TTC549 (cell line): Measurements from ENCODE around the gene NAV3.

Experiments
- FAIRE-seq: peaks from 2 replicates; lab custom pipeline; 2012; peaks lifted over from hg19 to GRCh38; lab: Jason Lieb, UNC

Gene NAV3

DNA sequence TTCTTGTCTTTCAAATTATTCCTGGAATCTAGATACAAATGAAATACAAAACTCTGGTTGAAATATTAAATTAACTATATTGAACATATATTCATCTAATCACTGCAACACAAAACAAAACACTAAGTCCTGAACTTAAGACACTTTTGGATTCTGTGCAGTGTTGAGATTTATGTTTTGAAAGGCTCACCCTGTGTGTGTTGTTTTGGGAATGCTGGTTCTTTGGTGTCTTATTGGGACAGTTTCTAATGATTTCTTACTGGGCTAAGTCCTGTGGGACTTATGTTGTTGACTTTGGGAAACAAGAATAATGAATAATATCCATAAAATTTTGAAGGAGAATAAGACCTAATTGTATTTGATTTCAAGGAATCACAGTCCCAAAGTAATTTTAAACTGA lies 153.2 kb downstream of the NAV3 start:
- FAIRE-seq: no peak

DNA sequence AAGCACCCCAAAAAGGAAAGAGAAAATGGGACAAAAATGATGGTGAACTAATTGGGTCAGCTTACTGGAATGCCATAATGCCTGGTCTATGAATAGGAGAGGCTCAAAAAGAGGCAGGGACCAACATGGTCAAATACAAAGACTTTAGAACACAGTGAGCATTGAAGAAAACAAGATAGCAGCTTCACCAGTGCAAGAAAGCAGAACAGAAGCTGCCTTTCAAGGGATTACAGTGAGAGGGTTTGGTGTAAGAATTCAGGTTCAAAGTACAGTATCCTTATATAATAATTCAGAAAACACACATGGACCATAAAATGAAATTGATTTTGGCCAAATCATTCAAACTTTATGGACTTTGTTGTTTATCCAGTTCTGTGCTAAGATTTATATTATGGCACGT lies 162.1 kb downstream of the NAV3 start:
- no peak for FAIRE-seq

DNA sequence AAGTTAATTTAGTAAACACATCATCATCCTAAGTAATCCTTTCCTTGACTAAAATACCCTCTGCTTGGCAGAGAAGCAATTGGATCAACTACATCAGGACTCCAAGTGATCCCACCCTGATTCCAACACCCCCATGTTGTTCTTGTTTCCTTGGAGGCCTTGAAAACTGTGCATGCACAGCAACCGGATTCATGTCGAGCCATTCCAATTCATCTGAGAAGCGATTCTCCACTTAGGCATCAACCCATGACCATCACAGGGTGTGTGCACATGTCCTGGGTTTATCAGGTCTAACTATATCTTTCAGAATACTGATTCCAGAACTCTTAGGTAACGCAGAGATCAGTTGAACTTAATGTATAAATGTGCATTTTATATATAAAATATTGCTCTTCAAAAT lies 163.0 kb downstream of the NAV3 start:
- no peak for FAIRE-seq

DNA sequence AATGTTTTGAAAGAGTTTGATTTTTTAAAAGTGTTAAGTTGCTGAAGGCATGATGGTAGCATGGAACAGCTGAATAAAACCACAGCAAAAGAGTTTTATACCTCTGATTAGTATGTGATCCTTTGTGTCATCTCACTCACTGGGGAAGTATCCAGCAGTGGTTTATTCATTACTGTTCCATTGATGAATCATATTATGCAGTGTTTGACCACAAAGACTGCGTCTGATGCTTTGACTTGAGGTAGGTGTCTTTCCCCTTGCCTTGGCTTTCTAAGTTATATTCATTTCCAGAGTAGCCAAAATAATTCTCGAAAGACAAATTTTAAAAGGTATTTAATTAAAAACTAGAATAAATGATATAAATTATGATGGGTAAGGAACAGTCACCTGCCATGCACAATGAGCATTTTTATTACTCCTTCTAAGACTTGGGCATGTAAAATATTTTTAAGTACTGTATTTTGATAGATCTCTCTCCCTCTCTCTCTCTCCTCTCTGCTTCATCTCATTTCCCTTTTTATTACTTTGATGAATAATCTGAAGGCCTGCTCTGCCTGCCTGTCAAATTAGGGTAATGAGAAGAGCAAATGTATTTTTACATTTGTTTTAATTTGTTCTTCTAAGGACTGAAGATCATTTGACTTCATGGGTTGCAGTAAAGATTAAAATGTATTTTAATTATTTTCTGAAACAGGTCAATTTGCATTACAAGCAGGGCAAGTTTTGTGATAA lies 164.9 kb downstream of the NAV3 start:
- no peak for FAIRE-seq

DNA sequence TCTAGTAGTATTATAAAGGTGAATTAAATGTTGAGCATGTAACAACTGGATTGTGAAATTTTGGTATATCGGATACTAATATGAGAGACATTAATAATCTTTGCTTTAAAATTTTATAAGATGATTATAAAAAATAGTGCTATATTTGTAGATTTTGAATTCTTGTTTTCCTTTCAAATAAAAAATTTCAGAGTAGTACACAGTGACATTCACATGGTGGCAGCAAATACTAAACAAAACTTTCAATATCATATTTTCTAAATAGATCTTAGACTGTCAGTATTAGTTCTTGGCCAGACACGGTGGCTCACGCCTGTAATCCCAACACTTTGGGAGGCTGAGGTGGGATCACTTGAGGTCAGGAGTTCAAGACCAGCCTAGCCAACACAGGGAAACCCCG lies 166.0 kb downstream of the NAV3 start:
- FAIRE-seq: no peak

DNA sequence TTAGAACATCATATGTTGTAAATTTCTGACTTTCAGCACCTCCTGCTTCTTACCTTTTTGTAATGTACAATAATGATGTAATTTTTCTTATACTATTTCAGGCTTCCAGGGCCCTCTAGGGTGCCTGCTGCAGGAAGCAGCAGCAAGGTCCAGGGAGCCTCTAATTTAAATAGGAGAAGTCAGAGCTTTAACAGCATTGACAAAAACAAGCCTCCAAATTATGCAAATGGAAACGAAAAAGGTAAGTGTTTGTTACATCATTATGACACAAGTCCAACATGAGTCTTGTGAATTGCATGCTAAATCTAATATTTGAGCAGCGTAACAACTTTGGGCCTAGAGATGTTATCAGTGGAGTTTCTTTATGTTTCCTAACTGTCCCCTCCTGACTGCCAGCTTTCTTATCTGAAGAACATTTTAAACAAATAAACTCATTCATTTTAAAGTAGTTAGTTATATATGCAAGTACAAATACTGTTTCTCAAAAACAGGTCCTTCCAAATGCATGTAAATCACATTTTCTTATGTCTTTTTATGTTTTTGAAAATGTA lies 167.6 kb downstream of the NAV3 start:
- FAIRE-seq: no peak

DNA sequence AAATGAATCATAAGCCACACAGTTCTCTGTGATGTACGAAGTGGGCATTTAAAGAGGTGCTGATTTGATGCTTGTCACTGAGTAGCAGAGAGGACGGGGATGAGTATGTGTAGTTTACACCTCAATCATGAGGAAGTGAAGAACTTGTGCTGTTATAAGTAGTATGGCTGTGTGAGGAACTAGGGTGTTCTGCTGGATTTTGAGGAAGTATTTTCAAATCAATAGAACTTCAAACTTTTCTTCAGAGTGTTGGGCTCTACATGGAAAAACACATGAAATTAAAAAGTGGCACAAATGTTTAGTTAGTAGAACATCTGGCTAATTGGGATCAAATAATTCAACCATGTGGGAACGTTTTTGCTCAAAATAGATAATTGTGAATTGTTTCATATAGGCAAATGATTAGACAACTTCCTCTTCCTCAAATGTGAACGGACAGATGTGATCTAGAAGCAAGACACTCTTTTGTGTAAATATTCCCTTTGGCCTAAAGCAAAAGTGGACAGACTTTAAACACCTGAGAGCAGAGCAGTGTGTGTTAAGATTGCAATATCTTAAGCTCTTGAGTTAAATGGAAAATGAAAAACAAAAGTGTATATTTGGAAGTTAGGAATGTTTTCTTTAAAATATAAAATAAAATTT lies 168.5 kb downstream of the NAV3 start:
- FAIRE-seq: no peak

DNA sequence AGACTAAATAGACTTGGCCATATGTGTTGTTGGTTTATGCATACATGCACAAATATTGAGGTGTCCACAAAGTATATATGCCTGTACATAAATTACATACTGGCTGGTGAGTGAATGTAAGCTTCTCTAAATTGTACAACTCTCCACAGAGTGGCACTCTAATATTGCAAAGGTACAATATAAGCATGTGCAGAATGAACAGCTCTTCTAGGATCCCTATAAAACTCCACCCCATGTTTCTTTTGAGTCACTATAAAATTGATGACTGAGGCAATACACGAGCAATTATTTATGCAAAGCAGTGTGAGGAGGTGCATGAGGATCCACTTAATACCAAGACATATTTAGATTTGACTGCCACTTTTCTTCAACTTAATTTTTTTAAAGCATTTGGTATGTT lies 172.2 kb downstream of the NAV3 start:
- no peak for FAIRE-seq

DNA sequence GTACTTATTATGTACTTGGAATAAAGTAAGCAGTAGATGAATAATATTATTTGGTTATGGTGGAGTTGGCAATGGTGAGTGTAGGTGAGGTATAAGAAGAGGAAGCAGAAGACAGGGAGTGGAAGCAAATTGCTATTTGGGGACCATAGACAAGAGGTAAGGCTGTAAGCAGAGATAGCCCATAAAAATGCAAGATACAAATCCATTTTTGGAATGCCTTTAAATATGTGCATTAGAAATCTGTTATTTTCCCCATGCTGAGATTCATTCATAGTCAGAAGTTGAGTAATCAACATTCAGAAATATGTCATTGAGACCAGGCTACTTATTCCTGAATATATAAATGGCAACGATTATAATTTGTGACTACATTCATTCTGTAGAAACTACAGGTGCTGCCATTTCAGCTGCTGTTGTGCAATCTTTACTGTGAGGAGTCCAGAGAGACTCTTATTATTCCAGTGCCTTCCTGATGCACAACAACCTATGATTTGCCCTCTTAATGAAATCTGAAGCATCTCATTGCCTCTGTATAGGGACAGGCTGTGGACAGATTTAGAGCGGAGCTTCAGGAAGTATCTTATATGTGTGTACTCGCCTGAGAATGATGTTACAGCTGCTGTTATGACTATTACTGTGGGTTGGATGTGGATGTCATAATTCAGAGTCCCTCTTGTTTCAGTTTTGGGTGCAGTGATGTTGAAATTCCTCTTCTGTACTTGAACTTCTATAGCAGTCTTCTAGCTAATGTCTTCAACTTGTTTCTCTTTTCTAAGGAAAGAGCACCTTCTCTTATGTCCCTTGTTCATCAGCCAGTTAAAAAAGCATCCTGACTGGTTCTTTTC lies 173.8 kb downstream of the NAV3 start:
- FAIRE-seq: no peak

DNA sequence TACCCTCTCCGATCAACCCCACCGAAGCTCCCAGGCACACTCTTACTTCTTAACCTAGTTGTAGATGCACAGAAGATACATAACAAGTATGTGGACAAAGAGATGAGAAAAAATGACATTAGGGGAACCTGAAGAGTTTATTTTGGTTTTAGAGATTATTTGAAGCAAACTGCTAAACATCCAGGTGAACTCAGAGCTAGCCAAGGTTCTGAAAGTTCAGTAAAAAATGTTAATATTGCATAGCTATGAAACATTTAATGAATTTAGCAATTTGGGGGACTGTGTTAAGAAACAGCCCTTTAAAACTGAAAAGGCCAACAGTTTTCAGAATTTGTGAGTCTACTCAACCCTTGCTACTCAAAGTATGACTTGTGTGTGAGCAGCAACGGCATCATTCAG lies 174.4 kb downstream of the NAV3 start:
- no peak for FAIRE-seq

DNA sequence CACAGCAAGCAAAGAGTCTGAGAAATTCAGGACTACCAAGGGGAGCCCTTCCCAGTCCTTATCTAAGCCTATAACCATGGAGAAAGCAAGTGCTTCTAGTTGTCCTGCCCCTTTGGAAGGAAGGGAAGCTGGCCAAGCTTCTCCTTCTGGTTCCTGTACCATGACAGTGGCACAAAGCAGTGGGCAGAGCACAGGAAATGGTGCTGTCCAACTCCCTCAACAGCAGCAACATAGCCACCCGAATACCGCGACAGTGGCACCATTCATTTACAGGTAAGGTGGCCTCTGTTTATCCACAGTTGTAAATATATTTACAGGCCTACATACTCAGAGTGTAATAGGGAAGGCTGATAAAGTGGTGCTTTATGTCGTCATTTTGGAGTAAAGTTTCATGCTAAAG lies 176.5 kb downstream of the NAV3 start:
- no peak for FAIRE-seq

DNA sequence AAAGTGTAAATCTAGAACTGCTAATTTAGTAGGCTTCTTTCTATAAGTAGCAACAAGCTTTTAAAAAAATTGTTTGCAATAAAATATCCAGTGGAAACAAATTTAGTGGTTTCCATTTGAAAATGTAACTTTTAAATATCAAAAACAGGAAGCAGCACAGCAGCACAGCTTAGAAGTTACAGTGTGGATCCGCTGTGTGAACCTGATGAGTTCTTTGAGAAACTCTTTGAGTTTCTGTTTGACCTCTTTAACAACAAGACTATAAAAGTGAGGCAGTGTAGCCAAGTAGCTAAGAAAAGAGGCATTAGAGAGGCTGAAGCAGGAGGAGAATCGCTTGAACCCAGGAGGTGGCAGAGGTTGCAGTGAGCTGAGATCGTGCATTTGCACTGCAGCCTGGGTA lies 178.3 kb downstream of the NAV3 start:
- no peak for FAIRE-seq

DNA sequence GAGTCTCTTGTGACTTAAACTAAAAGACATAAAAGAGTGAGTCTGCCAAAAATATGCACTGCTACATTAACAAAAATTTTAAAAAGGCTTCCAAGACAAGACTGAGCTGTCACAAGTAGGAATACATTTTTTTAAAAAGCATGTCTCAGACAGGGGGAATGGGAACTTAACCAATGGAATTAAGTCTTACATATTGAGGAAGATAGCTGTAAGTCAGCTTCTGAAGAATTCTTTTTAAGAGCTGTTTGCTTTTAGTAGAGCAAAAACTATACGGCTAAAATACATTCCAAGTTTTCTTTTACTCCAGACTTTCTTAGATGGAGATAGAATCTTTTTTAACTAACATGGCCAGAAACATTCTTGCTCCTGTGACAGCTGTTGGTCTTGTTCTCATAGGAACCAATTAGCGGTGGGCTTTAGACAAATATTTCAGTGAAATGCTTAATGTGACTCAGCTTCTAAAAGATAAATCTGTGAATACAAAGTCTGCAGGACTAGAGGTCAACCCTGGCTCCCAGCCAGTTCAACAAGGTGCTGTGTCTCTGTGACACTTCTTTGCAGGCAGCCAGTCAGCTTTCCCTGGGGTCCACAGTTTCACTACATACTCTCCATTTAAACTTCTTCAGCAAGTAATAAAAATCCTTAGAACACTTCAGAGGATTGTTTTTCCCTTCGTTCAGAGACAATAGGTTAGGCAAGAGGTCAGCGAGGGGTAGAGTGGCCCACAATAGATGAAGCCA lies 187.6 kb downstream of the NAV3 start:
- no peak for FAIRE-seq

DNA sequence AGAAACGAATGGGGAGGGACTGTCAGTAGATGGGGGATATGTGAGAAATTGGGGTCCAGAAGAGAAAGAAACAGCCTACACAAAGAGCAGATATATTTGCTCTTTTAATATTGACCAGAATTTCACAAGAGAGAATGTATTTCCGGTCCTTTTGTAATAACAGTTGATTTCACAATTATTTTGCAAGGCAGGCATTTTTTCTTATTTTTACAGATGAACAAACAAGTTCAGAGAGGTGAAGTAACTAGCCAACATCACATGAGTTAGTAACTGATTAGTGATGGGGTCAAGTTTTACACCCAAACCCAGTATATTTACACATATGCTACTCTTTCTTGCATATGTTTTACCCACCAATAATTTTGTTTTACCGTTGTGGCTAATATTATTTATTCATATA lies 188.2 kb downstream of the NAV3 start:
- no peak for FAIRE-seq

DNA sequence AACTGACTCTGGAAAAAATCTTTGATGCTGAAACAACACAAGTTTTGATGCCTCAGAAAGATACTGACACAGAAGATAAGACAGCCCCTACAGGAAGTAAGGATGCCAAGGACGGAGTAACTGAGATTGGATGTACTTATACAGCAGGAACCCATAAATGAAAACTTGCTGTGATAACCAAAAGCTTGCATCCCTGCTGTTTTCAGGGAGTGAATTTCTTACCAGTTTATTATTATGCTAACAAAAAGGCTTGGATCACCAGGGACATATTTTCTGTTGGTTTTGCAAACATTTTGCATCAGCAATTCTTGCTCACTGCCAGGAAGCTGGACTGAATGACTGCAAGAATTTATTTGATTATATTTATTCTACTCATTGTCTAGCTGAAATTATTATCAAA lies 197.7 kb downstream of the NAV3 start:
- FAIRE-seq: no peak

DNA sequence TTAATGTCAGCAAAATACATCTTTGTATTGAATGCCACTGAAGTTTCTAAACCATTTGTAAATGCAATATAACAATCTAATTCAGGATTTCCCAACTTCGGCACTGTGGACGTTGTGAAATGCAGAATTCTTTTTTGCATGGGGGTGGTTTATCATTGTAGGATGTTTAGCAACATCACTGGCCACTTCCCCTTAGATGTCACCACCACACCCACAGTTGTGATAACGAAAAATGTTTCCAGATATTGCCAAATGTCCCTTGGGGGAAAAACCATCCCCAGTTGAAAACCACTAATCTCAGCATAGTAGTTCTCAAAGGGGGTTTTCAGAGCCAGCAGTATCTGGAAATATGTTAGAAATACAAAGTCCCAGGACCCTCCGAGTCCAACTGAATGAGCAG lies 203.3 kb downstream of the NAV3 start:
- no peak for FAIRE-seq

DNA sequence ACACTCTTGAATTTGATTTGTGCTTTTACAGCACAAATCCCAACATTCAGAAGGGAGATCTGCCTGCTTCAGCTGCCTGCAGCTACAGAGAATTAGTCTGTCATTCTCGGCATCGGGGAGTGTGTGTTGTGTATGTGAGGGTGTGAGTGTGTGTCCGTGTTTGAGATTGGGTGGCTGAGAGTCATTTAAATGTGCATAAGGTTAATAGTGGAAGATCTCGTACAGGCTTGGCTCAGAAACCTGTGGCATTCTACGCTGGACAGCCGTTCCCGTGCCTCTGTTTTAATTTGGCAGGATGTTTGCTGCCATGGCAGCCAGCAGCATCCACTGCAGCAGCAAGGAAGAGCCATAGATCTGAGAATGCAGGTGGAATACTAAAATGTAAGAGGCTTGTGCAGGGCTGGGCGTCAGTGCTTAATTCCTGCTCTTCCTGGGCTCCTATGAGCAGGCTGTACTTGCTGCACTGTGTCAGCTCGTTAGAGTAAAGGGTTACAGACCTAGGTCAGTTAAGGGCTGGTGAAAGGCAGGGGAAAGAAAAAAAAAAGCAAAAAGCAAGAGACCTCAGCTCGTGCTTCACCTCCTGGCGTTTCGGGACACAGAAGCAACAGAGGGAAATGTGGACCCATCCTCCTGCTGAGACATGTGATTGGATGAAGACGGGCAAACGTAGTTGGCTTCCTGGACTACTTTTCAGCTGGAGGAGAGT lies 205.4 kb downstream of the NAV3 start:
- FAIRE-seq: no peak

DNA sequence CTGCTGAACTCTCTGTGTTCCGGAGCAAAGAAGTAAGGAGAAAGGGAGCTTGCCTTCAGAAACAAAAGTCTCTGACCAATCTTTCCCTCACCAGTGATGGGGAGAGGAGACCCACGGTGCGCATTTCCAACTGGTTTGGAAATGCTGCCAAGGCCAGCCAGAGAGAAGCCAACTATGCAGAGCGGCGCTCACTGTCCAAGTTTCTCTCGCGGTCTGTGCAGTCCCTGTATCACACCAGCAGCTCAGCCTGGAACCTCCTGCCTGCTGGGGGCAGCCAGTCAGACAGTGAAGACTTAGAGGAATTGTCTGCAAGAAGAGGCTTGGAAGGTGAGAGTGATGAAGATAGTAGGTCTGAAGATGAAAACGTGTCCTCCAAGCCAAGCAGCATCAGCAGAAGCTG lies 206.2 kb downstream of the NAV3 start:
- no peak for FAIRE-seq

DNA sequence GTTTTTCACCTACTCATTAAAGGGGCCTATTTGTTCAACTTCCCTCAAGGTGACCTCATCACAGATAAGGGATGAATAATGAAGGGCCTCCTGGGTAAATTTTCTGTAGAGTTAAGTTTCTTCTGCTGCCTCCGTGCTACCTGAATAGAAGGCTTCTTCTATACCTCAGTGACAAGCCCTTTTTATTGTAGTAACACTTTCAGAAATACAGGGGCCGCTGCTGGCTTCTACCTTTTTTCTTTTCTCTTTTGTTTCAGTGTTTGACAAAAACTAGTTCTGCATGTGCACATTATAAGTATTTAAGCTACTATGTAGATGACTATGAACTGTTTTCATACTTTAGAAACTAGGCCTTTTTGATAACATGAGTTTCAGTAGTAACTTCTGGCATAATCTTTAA lies 207.0 kb downstream of the NAV3 start:
- FAIRE-seq: no peak

DNA sequence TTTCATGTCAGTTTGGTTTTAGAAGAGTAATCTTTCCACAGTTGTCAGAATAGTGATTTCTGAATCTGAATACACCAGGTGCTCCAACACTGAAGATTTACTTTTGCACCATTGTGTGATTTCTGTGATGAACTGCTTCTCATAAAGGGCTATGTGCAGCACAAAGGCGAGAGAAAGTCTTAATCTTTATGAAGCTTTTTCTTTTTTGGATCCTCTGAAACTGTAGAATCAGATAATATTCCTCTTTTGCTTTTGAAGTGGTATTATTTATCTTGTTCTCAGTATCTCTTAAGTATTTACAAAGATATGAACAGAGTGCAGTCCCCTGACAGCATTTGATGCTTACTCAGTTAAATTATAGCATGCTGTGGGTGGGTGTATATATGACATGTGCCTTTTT lies 207.8 kb downstream of the NAV3 start:
- no peak for FAIRE-seq

DNA sequence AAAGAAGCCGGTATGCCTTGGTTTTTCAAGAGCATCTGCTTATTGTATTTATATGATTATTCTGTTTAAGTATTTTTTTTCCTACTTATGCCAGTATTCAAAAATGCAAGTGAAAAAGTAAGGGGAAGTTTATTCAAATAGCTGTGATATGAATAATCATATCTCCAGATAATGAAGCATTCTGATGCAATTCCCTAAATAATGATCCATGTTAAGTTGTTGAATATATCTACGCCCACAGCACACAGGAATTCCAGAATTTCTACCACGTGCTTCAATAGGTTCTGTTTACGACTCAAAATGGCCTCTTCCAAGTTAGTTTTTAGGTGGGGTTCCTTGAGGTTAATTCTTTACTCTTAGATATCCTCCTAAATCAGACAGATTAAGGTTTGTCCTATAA lies 208.3 kb downstream of the NAV3 start:
- FAIRE-seq: no peak

DNA sequence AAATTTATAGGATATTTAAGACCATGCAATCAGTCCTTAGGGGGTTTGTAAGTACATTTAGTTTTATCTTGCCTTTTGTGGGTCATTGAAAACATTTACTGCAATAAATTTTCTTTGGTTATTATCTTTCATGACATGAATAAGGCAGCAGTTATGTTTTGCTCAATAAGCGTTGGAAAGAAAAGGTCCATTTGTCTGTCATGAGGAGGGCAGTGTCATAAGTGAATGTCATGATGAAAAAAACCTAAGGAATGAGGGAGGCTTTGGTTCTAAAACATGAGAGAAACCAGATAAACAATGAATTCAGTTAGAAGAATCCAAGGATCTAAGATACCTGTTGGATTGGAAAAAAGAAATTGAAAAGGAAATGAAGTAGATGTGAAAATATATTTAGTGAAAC lies 209.4 kb downstream of the NAV3 start:
- no peak for FAIRE-seq
